ENCODE data around the gene SULT1C4. TPM values are rescaled to one million over a fixed set of nuclear protein-coding genes. Genes with fewer than 3 reads are reported as not detected.

The SULT1C4 gene
- total RNA-seq, 1 donor from 2014 or later, result 1.8 TPM

DNA sequence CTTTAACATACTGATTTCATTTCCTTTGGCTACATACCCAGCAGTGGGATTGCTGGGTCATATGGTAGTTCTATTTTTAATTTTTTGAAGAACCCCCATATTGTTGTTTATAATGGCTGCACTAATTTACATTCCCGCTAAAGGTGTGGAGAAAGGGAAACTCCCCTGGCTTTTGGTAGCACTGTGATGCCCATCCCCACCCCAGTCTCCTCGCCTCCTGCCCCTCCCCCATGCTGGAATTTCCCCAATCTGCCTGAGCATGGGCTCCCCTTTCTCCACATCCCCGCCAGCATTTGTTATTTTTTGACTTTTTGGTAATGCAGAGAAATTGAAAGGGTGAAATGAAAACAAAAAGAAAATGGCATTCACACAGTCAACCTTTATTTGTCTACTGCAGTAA lies 30.0 kb upstream of the SULT1C4 start:
- Histone ChIP-seq H3K27ac (ENCODE audit: low read depth, low read length) (no peak overlapping the region), H2AFZ (ENCODE audit: low read depth, low read length) (no peak overlapping the region), H3K9ac (ENCODE audit: low read length) (no peak overlapping the region), H3K4me2 (ENCODE audit: low read length) (no peak overlapping the region), H3K27me3 (ENCODE audit: insufficient read depth, low read length) (peaks cover 8% of the 10 kb centered on the region), H3K9me3 (ENCODE audit: insufficient read depth, low read depth, low read length) (no peaks in the 10 kb centered on the region), H3K4me1 (ENCODE audit: insufficient read depth, low read length) (no peaks in the 10 kb centered on the region), H3K79me2 (ENCODE audit: insufficient read depth, low read length) (no peaks in the 10 kb centered on the region), H4K20me1 (ENCODE audit: insufficient read depth, low read length) (no peaks in the 10 kb centered on the region), H3K4me3 (ENCODE audit: insufficient read depth, low read depth, low read length) (no peak overlapping the region), H3K36me3 (ENCODE audit: insufficient read depth, low read length) (no peaks in the 10 kb centered on the region)
- H3K36me3 Mint-ChIP-seq (ENCODE audit: low read depth, unreplicated experiment), result no peaks in the 10 kb centered on the region
- H3K27ac Mint-ChIP-seq (ENCODE audit: unreplicated experiment), result no peak overlapping the region
- H3K4me3 Mint-ChIP-seq (ENCODE audit: unreplicated experiment), result no peak overlapping the region
- FAIRE-seq, result no peak
- DNase-seq (ENCODE audit: low read depth), result no peak
- peaks cover 3% of the 10 kb centered on the region for H3K9me3 Mint-ChIP-seq (ENCODE audit: unreplicated experiment)
- peaks cover 5% of the 10 kb centered on the region for H3K4me1 Mint-ChIP-seq (ENCODE audit: low read depth, unreplicated experiment)
- H3K27me3 Mint-ChIP-seq (ENCODE audit: low read depth, unreplicated experiment), result peaks cover 4% of the 10 kb centered on the region
- TF ChIP-seq, protein P1, sequence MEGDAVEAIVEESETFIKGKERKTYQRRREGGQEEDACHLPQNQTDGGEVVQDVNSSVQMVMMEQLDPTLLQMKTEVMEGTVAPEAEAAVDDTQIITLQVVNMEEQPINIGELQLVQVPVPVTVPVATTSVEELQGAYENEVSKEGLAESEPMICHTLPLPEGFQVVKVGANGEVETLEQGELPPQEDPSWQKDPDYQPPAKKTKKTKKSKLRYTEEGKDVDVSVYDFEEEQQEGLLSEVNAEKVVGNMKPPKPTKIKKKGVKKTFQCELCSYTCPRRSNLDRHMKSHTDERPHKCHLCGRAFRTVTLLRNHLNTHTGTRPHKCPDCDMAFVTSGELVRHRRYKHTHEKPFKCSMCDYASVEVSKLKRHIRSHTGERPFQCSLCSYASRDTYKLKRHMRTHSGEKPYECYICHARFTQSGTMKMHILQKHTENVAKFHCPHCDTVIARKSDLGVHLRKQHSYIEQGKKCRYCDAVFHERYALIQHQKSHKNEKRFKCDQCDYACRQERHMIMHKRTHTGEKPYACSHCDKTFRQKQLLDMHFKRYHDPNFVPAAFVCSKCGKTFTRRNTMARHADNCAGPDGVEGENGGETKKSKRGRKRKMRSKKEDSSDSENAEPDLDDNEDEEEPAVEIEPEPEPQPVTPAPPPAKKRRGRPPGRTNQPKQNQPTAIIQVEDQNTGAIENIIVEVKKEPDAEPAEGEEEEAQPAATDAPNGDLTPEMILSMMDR (IDR thresholded peaks at IDR 0.05; ENCODE audit: insufficient read depth, low read depth, low read length), result no peak
- no peak for TF ChIP-seq EZH2 (IDR thresholded peaks at IDR 0.05; ENCODE audit: insufficient read depth, low read length)

DNA sequence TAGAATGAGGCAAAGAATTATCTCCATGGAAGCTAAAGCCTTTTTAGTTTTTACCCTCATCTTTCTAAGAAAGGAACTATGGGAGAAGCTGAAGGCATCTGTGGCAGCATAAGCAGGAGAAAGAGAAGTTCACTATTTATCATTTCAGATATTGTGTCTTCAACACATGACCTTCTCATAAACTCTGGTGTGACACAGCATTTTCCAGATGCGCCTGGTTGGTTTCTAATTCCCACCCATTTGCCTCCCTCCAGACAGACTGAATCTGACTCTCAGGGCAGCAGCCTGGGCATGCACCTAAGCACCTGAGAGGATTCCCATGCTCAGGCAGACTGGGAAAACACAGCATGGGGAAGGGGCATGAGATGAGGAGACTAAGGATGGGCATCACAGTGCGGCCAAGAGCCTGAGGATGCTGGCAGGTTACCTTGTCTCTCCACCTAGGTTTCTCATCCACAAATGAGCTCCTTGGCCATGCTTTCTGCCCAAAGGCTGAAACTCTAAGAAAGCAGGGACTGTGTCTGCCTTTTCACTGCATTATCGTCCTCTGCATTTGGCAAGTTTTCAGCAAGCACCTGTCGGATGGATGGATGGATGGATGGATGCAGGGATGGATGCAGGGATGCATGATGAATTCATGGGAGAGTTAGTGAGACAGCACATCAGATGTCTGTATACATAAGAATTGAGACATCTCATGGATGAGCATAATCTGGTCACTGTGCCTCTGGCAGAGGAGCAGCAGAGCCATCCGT lies 28.8 kb upstream of the SULT1C4 start:
- Mint-ChIP-seq H3K4me3 (ENCODE audit: unreplicated experiment) (no peak overlapping the region), H3K36me3 (ENCODE audit: low read depth, unreplicated experiment) (no peaks in the 10 kb centered on the region), H3K27me3 (ENCODE audit: low read depth, unreplicated experiment) (peaks cover 4% of the 10 kb centered on the region), H3K9me3 (ENCODE audit: unreplicated experiment) (no peaks in the 10 kb centered on the region), H3K4me1 (ENCODE audit: low read depth, unreplicated experiment) (peaks cover 5% of the 10 kb centered on the region), H3K27ac (ENCODE audit: unreplicated experiment) (no peak overlapping the region)
- TF ChIP-seq, protein P1 (IDR thresholded peaks at IDR 0.05; ENCODE audit: insufficient read depth, low read depth, low read length), result no peak
- no peak for TF ChIP-seq EZH2 (IDR thresholded peaks at IDR 0.05; ENCODE audit: insufficient read depth, low read length)
- H3K9me3 ChIP-seq (ENCODE audit: insufficient read depth, low read depth, low read length), result no peaks in the 10 kb centered on the region
- no peaks in the 10 kb centered on the region for H3K4me1 ChIP-seq (ENCODE audit: insufficient read depth, low read length)
- H3K4me2 ChIP-seq (ENCODE audit: low read length), result no peak overlapping the region
- H3K79me2 ChIP-seq (ENCODE audit: insufficient read depth, low read length), result no peaks in the 10 kb centered on the region
- H3K4me3 ChIP-seq (ENCODE audit: insufficient read depth, low read depth, low read length), result no peak overlapping the region
- FAIRE-seq (no peak), DNase-seq (ENCODE audit: low read depth) (no peak)
- H3K36me3 ChIP-seq (ENCODE audit: insufficient read depth, low read length), result no peaks in the 10 kb centered on the region
- H3K9ac ChIP-seq (ENCODE audit: low read length), result no peak overlapping the region
- H3K27me3 ChIP-seq (ENCODE audit: insufficient read depth, low read length), result peaks cover 8% of the 10 kb centered on the region
- H2AFZ ChIP-seq (ENCODE audit: low read depth, low read length), result no peak overlapping the region
- no peak overlapping the region for H3K27ac ChIP-seq (ENCODE audit: low read depth, low read length)
- no peaks in the 10 kb centered on the region for H4K20me1 ChIP-seq (ENCODE audit: insufficient read depth, low read length)

DNA sequence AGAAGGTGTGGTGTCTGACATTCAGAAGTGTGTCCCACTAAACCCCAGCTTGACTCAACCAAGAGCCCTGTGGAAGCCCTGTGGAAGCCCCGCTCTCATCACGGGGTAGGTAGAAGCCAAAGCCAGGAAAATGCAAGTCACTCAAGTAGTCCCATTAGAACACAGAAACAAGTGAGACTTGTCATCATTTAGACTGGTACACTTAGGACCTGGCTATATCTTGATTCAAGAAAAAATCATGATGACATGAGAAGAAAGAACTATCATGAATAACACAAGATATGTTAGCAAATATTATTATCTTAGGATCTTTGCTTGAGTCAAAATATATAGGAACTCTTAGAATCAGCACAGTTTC lies 28.2 kb upstream of the SULT1C4 start:
- H3K27me3 Mint-ChIP-seq (ENCODE audit: low read depth, unreplicated experiment), result peaks cover 4% of the 10 kb centered on the region
- H3K4me3 ChIP-seq (ENCODE audit: insufficient read depth, low read depth, low read length), result no peak overlapping the region
- no peaks in the 10 kb centered on the region for H3K79me2 ChIP-seq (ENCODE audit: insufficient read depth, low read length)
- no peaks in the 10 kb centered on the region for H3K9me3 Mint-ChIP-seq (ENCODE audit: unreplicated experiment)
- no peaks in the 10 kb centered on the region for H3K36me3 Mint-ChIP-seq (ENCODE audit: low read depth, unreplicated experiment)
- no peaks in the 10 kb centered on the region for H3K9me3 ChIP-seq (ENCODE audit: insufficient read depth, low read depth, low read length)
- H3K4me2 ChIP-seq (ENCODE audit: low read length), result no peak overlapping the region
- H3K27ac ChIP-seq (ENCODE audit: low read depth, low read length), result no peak overlapping the region
- peaks cover 8% of the 10 kb centered on the region for H3K27me3 ChIP-seq (ENCODE audit: insufficient read depth, low read length)
- DNase-seq (ENCODE audit: low read depth) (no peak), FAIRE-seq (no peak)
- no peaks in the 10 kb centered on the region for H3K36me3 ChIP-seq (ENCODE audit: insufficient read depth, low read length)
- no peak overlapping the region for H2AFZ ChIP-seq (ENCODE audit: low read depth, low read length)
- no peak overlapping the region for H3K9ac ChIP-seq (ENCODE audit: low read length)
- H4K20me1 ChIP-seq (ENCODE audit: insufficient read depth, low read length), result no peaks in the 10 kb centered on the region
- no peaks in the 10 kb centered on the region for H3K4me1 ChIP-seq (ENCODE audit: insufficient read depth, low read length)
- no peak overlapping the region for H3K4me3 Mint-ChIP-seq (ENCODE audit: unreplicated experiment)
- H3K4me1 Mint-ChIP-seq (ENCODE audit: low read depth, unreplicated experiment), result peaks cover 5% of the 10 kb centered on the region
- TF ChIP-seq, protein P1 (IDR thresholded peaks at IDR 0.05; ENCODE audit: insufficient read depth, low read depth, low read length), result no peak
- TF ChIP-seq EZH2 (IDR thresholded peaks at IDR 0.05; ENCODE audit: insufficient read depth, low read length), result no peak
- no peak overlapping the region for H3K27ac Mint-ChIP-seq (ENCODE audit: unreplicated experiment)
